GM12892 (cell line): ENCODE data around the gene ANKH.

Source experiments
- POLR2A ChIP-seq: IDR thresholded peaks from 2 replicates; pipeline ENCODE4 v1.6.1; 2011; ENCODE audit warnings: low read depth, low read length, control low read depth
- POLR2AphosphoS5 ChIP-seq: IDR thresholded peaks from 2 replicates; pipeline ENCODE4 v1.6.1; 2011; ENCODE audit warnings: low read depth, low read length, control low read depth
- TAF1 ChIP-seq: IDR thresholded peaks from 2 replicates; pipeline ENCODE4 v1.6.1; 2011; ENCODE audit warnings: low read depth, mild to moderate bottlenecking, control low read depth, low read length, borderline replicate concordance

DNA sequence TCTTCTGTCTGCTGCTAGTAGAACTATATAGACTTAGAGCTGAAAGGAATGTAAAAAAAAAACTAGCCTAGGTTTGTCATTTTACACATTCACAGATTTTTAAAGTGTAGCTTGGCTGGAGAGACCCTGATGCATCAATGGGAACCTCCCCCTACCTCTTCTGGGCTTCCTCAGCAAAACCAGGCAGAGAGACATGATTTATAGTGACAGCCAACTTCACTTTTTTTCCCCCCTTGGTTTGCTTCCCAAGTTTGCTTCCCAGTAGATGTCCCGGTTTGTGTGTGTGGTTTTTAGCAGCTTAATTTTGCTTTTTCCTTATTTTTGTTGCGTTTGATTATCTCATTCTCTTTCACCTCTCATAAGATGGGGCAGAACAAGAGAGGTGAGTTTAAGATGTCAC, 205.2 kb downstream of the ANKH start:
- no peak for TF ChIP-seq POLR2AphosphoS5
- TF ChIP-seq POLR2A = 0 out of 2 replicates have a peak, but pooled peaks have one; percentile 3
- no peak for TF ChIP-seq TAF1
